Measurements from ENCODE around the gene COL10A1.

DNA sequence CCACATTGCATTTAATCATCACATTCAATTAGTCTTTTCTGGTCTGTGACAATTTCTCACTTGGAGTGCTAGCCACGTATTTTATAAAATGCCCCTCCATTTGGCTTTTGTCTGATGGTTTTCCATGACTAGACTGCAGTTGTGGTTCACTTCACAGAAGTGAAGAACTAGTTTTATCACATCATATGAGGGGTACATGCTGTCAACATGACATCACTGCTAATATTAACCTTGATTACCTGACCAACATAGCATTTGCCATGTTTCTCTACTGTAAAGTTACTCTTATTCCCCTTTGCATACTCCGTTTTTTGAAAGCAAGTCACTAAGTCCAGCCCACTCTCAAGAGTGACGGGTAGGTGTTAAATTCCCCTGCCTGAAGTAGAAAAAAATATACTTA is 48.0 kb upstream of the COL10A1 start:
- TF ChIP-seq CTCF (IDR thresholded peaks at IDR 0.05; ENCODE audit: poor library complexity, severe bottlenecking), result no peak
- TF ChIP-seq MXI1 (conservative IDR thresholded peaks at IDR 0.05; ENCODE audit: poor library complexity, severe bottlenecking), result no peak
- TF ChIP-seq REST (IDR thresholded peaks at IDR 0.05; ENCODE audit: borderline replicate concordance), result no peak
- TF ChIP-seq EZH2 (IDR thresholded peaks at IDR 0.05; ENCODE audit: borderline replicate concordance, insufficient read depth, low read length, poor library complexity, severe bottlenecking), result no peak
- no peak for TF ChIP-seq RAD21 (conservative IDR thresholded peaks at IDR 0.05)
- TF ChIP-seq TAF1 (IDR thresholded peaks at IDR 0.05; ENCODE audit: low read depth), result no peak
- TF ChIP-seq POLR2AphosphoS5 (IDR thresholded peaks at IDR 0.05), result no peak

All from neural cell (in vitro differentiated cells).